Thoracic aorta (tissue), 2 donors: ENCODE results near the gene RAB33B. TPM values are rescaled to one million over a fixed set of nuclear protein-coding genes. Genes with fewer than 3 reads are reported as not detected.
"Not testable (repeated sequence)": the region's sequence is repeated elsewhere in the genome, so short reads cannot be mapped to it uniquely, and the experiment has no call there.

Experiments used
- ATAC-seq: fragments of 150-250 bp; one replicate; pipeline ENCODE4 v1.8.0; 2017; ENCODE audit warnings: low read depth; ENCODE audit not compliant: insufficient number of reproducible peaks, low FRiP score
- DNase-seq: peaks from one replicate; pipeline ENCODE4 v3.0.0-alpha.2; 2020; ENCODE audit warnings: low spot score
- H3K27ac ChIP-seq, 2 donors: fragments of 200-600 bp; sonication (generic); 1 replicate in 1 of 2; 2 replicates in 1 of 2; pipeline ENCODE4 v1.5.1; 2016; ENCODE audit warnings: mild to moderate bottlenecking in 2 of 2, moderate library complexity in 2 of 2
- H3K27me3 ChIP-seq: fragments of 200-600 bp; sonication (generic); replicated peaks from 2 replicates; pipeline ENCODE4 v1.6.0; 2016; ENCODE audit warnings: mild to moderate bottlenecking; ENCODE audit not compliant: insufficient read depth
- H3K36me3 ChIP-seq: fragments of 200-600 bp; sonication (generic); one replicate; pipeline ENCODE4 v1.5.1; 2016
- H3K4me1 ChIP-seq, 2 donors: fragments of 200-600 bp; sonication (generic); 1 replicate in 1 of 2; 2 replicates in 1 of 2; pipeline versions ENCODE4 v1.5.1 to v1.6.0; 2016; ENCODE audit warnings: low read depth in 2 of 2, mild to moderate bottlenecking in 1 of 2; ENCODE audit not compliant: control insufficient read depth in 1 of 2
- H3K4me3 ChIP-seq: fragments of 200-600 bp; sonication (generic); 2 replicates; pipeline ENCODE4 v1.5.1; 2016; ENCODE audit warnings: mild to moderate bottlenecking
- H3K9me3 ChIP-seq: fragments of 200-600 bp; sonication (generic); 2 replicates; pipeline ENCODE4 v1.5.1; 2016
- CTCF ChIP-seq: fragments of 200-600 bp; sonication (generic); IDR thresholded peaks from one replicate; pipeline ENCODE4 v1.5.1; 2019; ENCODE audit warnings: antibody characterized with exemption
- total RNA-seq, 2 donors: library from RNA; depleted of rRNA; stranded (reverse); fragments of >200 nt; gene quantifications; one replicate each; pipeline versions ENCODE4 v1.1.0 to v1.2.3, GENCODE V29; 2016

The RAB33B gene
- total RNA-seq, 2 donors from 2014 or later, result 8.7 to 14.2 TPM

DNA sequence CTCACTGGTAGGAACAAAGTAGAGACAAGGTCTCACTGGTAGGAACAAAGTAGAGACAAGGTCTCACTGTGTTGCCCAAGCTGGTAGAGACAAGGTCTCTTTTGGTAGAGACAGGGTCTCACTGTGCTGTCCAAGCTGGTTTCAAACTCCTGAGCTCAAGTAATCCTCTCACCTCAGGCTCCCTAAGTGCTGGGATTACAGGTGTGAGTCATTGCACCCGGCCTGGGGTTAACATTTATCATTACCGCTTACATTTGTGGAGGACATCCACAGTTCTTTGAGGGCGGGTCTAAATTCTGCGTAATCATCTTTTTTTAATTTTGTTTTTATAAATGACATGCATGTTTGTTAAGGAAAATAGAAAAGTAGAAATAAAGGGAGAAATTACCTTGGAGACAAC is 12.0 kb downstream of the RAB33B start:
- H3K27ac ChIP-seq, result no peak overlapping the region
- no peaks in the 10 kb centered on the region for H3K36me3 ChIP-seq
- peaks cover 2 to 37% of the 10 kb centered on the region in 2 donors for H3K4me1 ChIP-seq
- H3K9me3 ChIP-seq, result no peaks in the 10 kb centered on the region
- TF ChIP-seq CTCF, result no peak
- no peak overlapping the region for H3K4me3 ChIP-seq
- ATAC-seq, result no peak
- no peak for DNase-seq
- no peaks in the 10 kb centered on the region for H3K27me3 ChIP-seq

DNA sequence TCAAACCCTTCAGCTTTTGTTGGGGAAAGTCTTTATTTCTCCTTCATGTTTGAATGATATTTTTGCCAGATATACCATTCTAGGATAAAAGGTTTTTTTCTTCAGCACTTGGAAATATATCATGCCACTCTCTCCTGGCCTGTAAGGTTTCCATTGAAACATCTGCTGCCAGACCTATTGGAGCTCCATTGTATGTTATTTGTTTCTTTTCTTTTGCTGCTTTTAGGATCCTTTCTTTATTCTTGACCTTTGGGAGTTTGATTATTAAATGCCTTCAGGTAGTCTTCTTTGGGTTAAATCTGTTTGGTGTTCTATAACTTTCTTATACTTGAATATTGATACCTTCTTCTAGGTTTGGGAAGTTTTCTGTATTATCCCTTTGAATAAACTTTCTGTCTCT is 14.8 kb downstream of the RAB33B start:
- DNase-seq, H3K27me3 ChIP-seq, H3K27ac ChIP-seq, H3K9me3 ChIP-seq, H3K4me3 ChIP-seq, ATAC-seq: not testable (repeated sequence)
- Histone ChIP-seq H3K4me1 (peaks cover 0 to 30% of the 10 kb centered on the region in 2 donors), H3K36me3 (peaks cover 11% of the 10 kb centered on the region)

DNA sequence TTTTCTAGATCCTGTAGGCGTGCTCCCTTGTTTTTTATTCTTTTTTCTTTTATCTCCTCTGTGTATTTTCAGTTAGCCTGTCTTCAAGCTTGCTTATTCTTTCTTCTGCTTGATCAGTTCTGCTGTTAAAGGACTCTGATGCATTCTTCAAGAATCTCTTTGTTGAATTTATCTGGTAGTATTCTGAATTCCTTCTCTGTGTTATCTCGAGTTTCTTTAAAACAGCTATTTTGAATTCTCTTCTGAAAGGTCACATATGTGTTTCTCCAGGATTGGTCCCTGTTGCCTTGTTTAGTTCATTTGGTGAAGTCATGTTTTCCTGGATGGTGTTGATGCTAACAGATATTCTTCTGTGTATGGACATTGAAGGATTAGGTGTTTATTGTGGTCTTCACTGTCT is 15.3 kb downstream of the RAB33B start:
- ATAC-seq (no peak), DNase-seq (no peak)
- H3K9me3 ChIP-seq, result no peaks in the 10 kb centered on the region
- peaks cover 0 to 27% of the 10 kb centered on the region in 2 donors for H3K4me1 ChIP-seq
- H3K36me3 ChIP-seq, result peaks cover 11% of the 10 kb centered on the region
- H3K27me3 ChIP-seq, result no peaks in the 10 kb centered on the region
- H3K27ac ChIP-seq, result no peak overlapping the region
- H3K4me3 ChIP-seq, result no peak overlapping the region
- no peak for TF ChIP-seq CTCF

- H3K4me1 ChIP-seq, result peaks cover 0 to 27% of the 10 kb centered on the region in 2 donors
- no peak for ATAC-seq
- H3K27ac ChIP-seq, result no peak overlapping the region
- H3K36me3 ChIP-seq, result peaks cover 11% of the 10 kb centered on the region
- no peaks in the 10 kb centered on the region for H3K27me3 ChIP-seq
- DNase-seq, result no peak
- no peaks in the 10 kb centered on the region for H3K9me3 ChIP-seq
- no peak for TF ChIP-seq CTCF
- H3K4me3 ChIP-seq, result no peak overlapping the region
Observed at GRCh38 chr4:139469869-139470268, 15.9 kb downstream of the RAB33B start.

DNA sequence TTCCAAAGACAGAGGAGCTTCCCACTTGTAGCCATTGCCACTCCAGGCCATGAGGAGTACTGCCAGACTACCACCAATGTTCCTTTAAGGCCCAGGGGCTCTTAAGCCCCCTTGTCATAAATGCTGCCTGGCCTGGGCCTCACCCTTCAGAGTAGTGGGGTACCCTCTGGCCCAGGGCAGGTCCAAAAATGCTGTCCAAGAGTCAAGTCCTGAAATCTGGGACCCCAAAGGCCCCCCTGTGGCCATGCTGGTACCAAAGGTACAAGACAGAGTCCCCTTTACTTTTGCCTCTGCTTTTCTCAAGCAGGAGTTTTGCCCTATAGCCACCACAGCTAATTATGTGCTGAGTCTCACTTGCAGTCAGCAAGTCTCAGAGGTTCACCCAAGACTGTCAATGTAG is 16.4 kb downstream of the RAB33B start:
- Histone ChIP-seq H3K9me3 (no peaks in the 10 kb centered on the region), H3K27me3 (no peaks in the 10 kb centered on the region), H3K27ac (no peak overlapping the region), H3K4me1 (peaks cover 0 to 27% of the 10 kb centered on the region in 2 donors), H3K36me3 (peaks cover 11% of the 10 kb centered on the region), H3K4me3 (no peak overlapping the region)
- ATAC-seq (no peak), DNase-seq (no peak)
- TF ChIP-seq CTCF, result no peak

GRCh38 chr4:139470997-139471665 is 17.2 kb downstream of the RAB33B start:
- H3K27me3 ChIP-seq, result no peaks in the 10 kb centered on the region
- peaks cover 11% of the 10 kb centered on the region for H3K36me3 ChIP-seq
- TF ChIP-seq CTCF, result no peak
- H3K9me3 ChIP-seq, result no peaks in the 10 kb centered on the region
- DNase-seq (no peak), ATAC-seq (no peak)
- no peak overlapping the region for H3K27ac ChIP-seq
- no peak overlapping the region for H3K4me3 ChIP-seq
- H3K4me1 ChIP-seq, result peaks cover 0 to 27% of the 10 kb centered on the region in 2 donors
